PC-3 (cell line): ENCODE measurements around the gene ABCC10. TPM values are rescaled to one million over a fixed set of nuclear protein-coding genes. Genes with fewer than 3 reads are reported as not detected.

Experiments used
- ATAC-seq: fragments of 200-7000 bp; cut with Tn5 transposase; 2 replicates; pipeline ENCODE4 v1.9.1; 2020; ENCODE audit warnings: mild to moderate bottlenecking, moderate library complexity
- BruUV-seq: library from RNA; stranded (reverse); fragments of 400-500 nt; replicated peaks from 2 replicates; lab custom pipeline; 2021; lab: Mats Ljungman, UMichigan
- CTCF ChIA-PET: fragments of 300-600 bp; sonication (Branson Sonifier 250); formaldehyde crosslinking; loops from one replicate; lab custom pipeline; 2022; ENCODE audit warnings: antibody characterized with exemption; lab: Charles Lee
- POLR2A ChIA-PET: fragments of 300-600 bp; sonication (Branson Sonifier 250); formaldehyde crosslinking; loops from one replicate; lab custom pipeline; 2022; ENCODE audit warnings: antibody characterized with exemption; ENCODE audit not compliant: unreplicated experiment; lab: Charles Lee
- DNase-seq: peaks from one replicate; pipeline ENCODE4 v3.0.0-alpha.2; 2015
- H2AFZ ChIP-seq: fragments of 300-600 bp; sonication (generic); 2 replicates; pipeline ENCODE4 v1.6.0; 2016; ENCODE audit warnings: antibody characterized with exemption, low read length
- H3F3A ChIP-seq: fragments of 300-600 bp; sonication (generic); one replicate; pipeline ENCODE4 v1.6.0; 2017; ENCODE audit warnings: antibody characterized with exemption, low read length, control low read depth, mild to moderate bottlenecking; ENCODE audit not compliant: unreplicated experiment
- H3K27ac ChIP-seq: fragments of 300-600 bp; sonication (generic); 2 replicates; pipeline ENCODE4 v1.5.1; 2016; ENCODE audit warnings: mild to moderate bottlenecking, low read length
- H3K27me3 ChIP-seq: fragments of 300-600 bp; sonication (generic); 2 replicates; pipeline ENCODE4 v1.6.1; 2016; ENCODE audit warnings: low read length, mixed read lengths
- H3K36me3 ChIP-seq: fragments of 300-600 bp; sonication (generic); 2 replicates; pipeline ENCODE4 v1.6.1; 2016; ENCODE audit warnings: low read depth, mixed run types, low read length, mixed read lengths
- H3K4me1 ChIP-seq: fragments of 300-600 bp; sonication (generic); 2 replicates; pipeline ENCODE4 v1.5.1; 2016; ENCODE audit warnings: low read length; ENCODE audit not compliant: insufficient read depth
- H3K4me2 ChIP-seq: fragments of 300-600 bp; sonication (generic); 2 replicates; pipeline ENCODE4 v1.6.0; 2016; ENCODE audit warnings: low read length
- H3K4me3 ChIP-seq: fragments of 300-600 bp; sonication (generic); 2 replicates; pipeline ENCODE4 v1.5.1; 2016; ENCODE audit warnings: mild to moderate bottlenecking, low read length, mixed read lengths
- H3K79me2 ChIP-seq: fragments of 300-600 bp; sonication (generic); 2 replicates; pipeline ENCODE4 v1.6.1; 2017; ENCODE audit warnings: low read length, mixed read lengths
- H3K9ac ChIP-seq: fragments of 300-600 bp; sonication (generic); 2 replicates; pipeline ENCODE4 v1.6.0; 2016; ENCODE audit warnings: mild to moderate bottlenecking, low read length
- H3K9me2 ChIP-seq: fragments of 300-600 bp; sonication (generic); replicated peaks from 2 replicates; pipeline ENCODE4 v1.6.1; 2016; ENCODE audit warnings: mixed run types, low read length, mixed read lengths
- H3K9me3 ChIP-seq: fragments of 300-600 bp; sonication (generic); 2 replicates; pipeline ENCODE4 v1.6.1; 2016; ENCODE audit warnings: low read length, mixed read lengths
- H4K20me1 ChIP-seq: fragments of 300-600 bp; sonication (generic); 2 replicates; pipeline ENCODE4 v1.6.1; 2016; ENCODE audit warnings: low read length, mixed read lengths
- CTCF ChIP-seq: fragments of 300-600 bp; sonication (generic); conservative IDR thresholded peaks from 2 replicates; pipeline ENCODE4 v1.5.1; 2017; ENCODE audit warnings: antibody characterized with exemption, low read depth, mild to moderate bottlenecking, low read length
- EZH2 ChIP-seq: fragments of 300-600 bp; sonication (generic); IDR thresholded peaks from one replicate; pipeline ENCODE4 v1.6.1; 2017; ENCODE audit warnings: antibody characterized with exemption, mild to moderate bottlenecking, low read length; ENCODE audit not compliant: unreplicated experiment
- EZH2phosphoT487 ChIP-seq: fragments of 300-600 bp; sonication (generic); IDR thresholded peaks from 2 replicates; pipeline ENCODE4 v1.6.1; 2018; ENCODE audit warnings: mild to moderate bottlenecking, antibody characterized with exemption, low read length, borderline replicate concordance
- intact Hi-C: fragments of 100-400 bp; cut with micrococcal nuclease; formaldehyde crosslinking; loops from 2 replicates; pipeline ENCODE4 v1.9.0; 2023
- total RNA-seq: library from RNA; depleted of rRNA; stranded (reverse); fragments of >200 nt; gene quantifications from 2 replicates; pipeline ENCODE4 v1.2.3, GENCODE V29; 2014

Gene ABCC10
- total RNA-seq, 1 experiment from 2014 or later = 23.1 TPM

- POLR2A ChIA-PET = no interaction called here
- H3K36me3 ChIP-seq = no peaks in the 10 kb centered on the region
- no peak for TF ChIP-seq EZH2phosphoT487
- no peak for TF ChIP-seq EZH2
- no peak for TF ChIP-seq CTCF
- no peaks in the 10 kb centered on the region for H3K79me2 ChIP-seq
- H4K20me1 ChIP-seq = no peaks in the 10 kb centered on the region
- DNase-seq (peak; percentile 55), ATAC-seq (peak; percentile 58)
- H3K27me3 ChIP-seq = no peaks in the 10 kb centered on the region
- H3K27ac ChIP-seq = no peak overlapping the region
- no peak overlapping the region for H2AFZ ChIP-seq
- intact Hi-C loops = no loop called here
- no peak overlapping the region for H3K9ac ChIP-seq
- H3K4me2 ChIP-seq = peak overlapping the region; percentile 9; the same call in 1 of the 2 replicates
- peaks cover 9% of the 10 kb centered on the region; the same call in 1 of the 2 replicates for H3K4me1 ChIP-seq
- no peaks in the 10 kb centered on the region for H3K9me3 ChIP-seq
- CTCF ChIA-PET = no interaction called here
- BruUV-seq = no TSS peak
- H3F3A ChIP-seq = no peaks in the 10 kb centered on the region
- no peak overlapping the region for H3K4me3 ChIP-seq
- H3K9me2 ChIP-seq = no peaks in the 10 kb centered on the region
Measured at GRCh38 chr6:43471399-43471798, 44.1 kb downstream of the ABCC10 start.

- DNase-seq (no peak), ATAC-seq (no peak)
- peaks cover 1% of the 10 kb centered on the region for H3K79me2 ChIP-seq
- no peak overlapping the region for H3K4me3 ChIP-seq
- intact Hi-C loops = no loop called here
- H3K4me2 ChIP-seq = no peak overlapping the region
- H3K27me3 ChIP-seq = no peaks in the 10 kb centered on the region
- H3F3A ChIP-seq = no peaks in the 10 kb centered on the region
- POLR2A ChIA-PET = no interaction called here
- no peaks in the 10 kb centered on the region for H4K20me1 ChIP-seq
- CTCF ChIA-PET = no interaction called here
- no peaks in the 10 kb centered on the region for H3K9me3 ChIP-seq
- BruUV-seq = no TSS peak
- no peak overlapping the region for H2AFZ ChIP-seq
- H3K27ac ChIP-seq = no peak overlapping the region
- no peak overlapping the region for H3K9ac ChIP-seq
- peaks cover 15% of the 10 kb centered on the region for H3K4me1 ChIP-seq
- no peaks in the 10 kb centered on the region for H3K9me2 ChIP-seq
- H3K36me3 ChIP-seq = no peaks in the 10 kb centered on the region
- TF ChIP-seq EZH2phosphoT487 (no peak), CTCF (no peak), EZH2 (no peak)
Measured at GRCh38 chr6:43472515-43472914, 45.2 kb downstream of the ABCC10 start.

- H2AFZ ChIP-seq = no peak overlapping the region
Measured at GRCh38 chr6:43475516-43475915, 48.2 kb downstream of the ABCC10 start.

More at GRCh38 chr6:43475516-43475915, 48.2 kb downstream of the ABCC10 start:
- H3F3A ChIP-seq = no peaks in the 10 kb centered on the region
- H4K20me1 ChIP-seq = no peaks in the 10 kb centered on the region
- peaks cover 32% of the 10 kb centered on the region for H3K4me1 ChIP-seq
- no peak for ATAC-seq
- CTCF ChIA-PET = no interaction called here
- no peak overlapping the region for H3K27ac ChIP-seq
- POLR2A ChIA-PET = no interaction called here
- no peaks in the 10 kb centered on the region for H3K36me3 ChIP-seq
- BruUV-seq = no TSS peak
- no peak overlapping the region for H3K4me2 ChIP-seq
- intact Hi-C loops = no loop called here
- no peak overlapping the region for H3K9ac ChIP-seq
- TF ChIP-seq CTCF (no peak), EZH2phosphoT487 (no peak), EZH2 (no peak)
- no peaks in the 10 kb centered on the region for H3K27me3 ChIP-seq
- H3K9me3 ChIP-seq = no peaks in the 10 kb centered on the region
- H3K79me2 ChIP-seq = peaks cover 31% of the 10 kb centered on the region
- H3K9me2 ChIP-seq = no peaks in the 10 kb centered on the region
- H3K4me3 ChIP-seq = no peak overlapping the region
- no peak for DNase-seq
